K562 (cell line): ENCODE results near the gene OR11G2. TPM values are rescaled to one million over a fixed set of nuclear protein-coding genes. Genes with fewer than 3 reads are reported as not detected.
A peak's percentile ranks its signal among the peaks of the same experiment; 100 is the strongest.

Experiments
- BCL6 ChIP-seq: fragments of 250-450 bp; sonication (Bioruptor Pico); IDR thresholded peaks from 2 replicates; pipeline ENCODE4 v1.4.0; 2020
- ETS2 ChIP-seq: IDR thresholded peaks from 2 replicates; pipeline ENCODE4 v1.6.1; 2016; ENCODE audit warnings: borderline replicate concordance, missing genetic modification characterization, mild to moderate bottlenecking, moderate library complexity, missing compliant biosample characterization; ENCODE audit not compliant: poor library complexity, severe bottlenecking
- KLF1 ChIP-seq: fragments of 450-650 bp; IDR thresholded peaks from 2 replicates; pipeline ENCODE4 v1.6.1; 2016; ENCODE audit warnings: missing genetic modification characterization, missing compliant biosample characterization
- MAFF ChIP-seq: IDR thresholded peaks from 2 replicates; pipeline ENCODE4 v1.6.1; 2012; ENCODE audit warnings: low read length, improper control_type of control experiment
- PBX2 ChIP-seq, 2 experiments: IDR thresholded peaks in 1 of 2; conservative IDR thresholded peaks in 1 of 2; 2 replicates each; pipeline ENCODE4 v1.6.1; 2016; ENCODE audit warnings: low read depth in 2 of 2, mild to moderate bottlenecking in 1 of 2, missing compliant biosample characterization in 1 of 2, missing genetic modification characterization in 1 of 2, moderate library complexity in 1 of 2
- POLR2B ChIP-seq: fragments of 450-650 bp; IDR thresholded peaks from 2 replicates; pipeline ENCODE4 v1.6.1; 2018; ENCODE audit warnings: low read depth; ENCODE audit not compliant: partially characterized antibody
- SMAD4 ChIP-seq: fragments of 250-450 bp; sonication (Bioruptor Pico); conservative IDR thresholded peaks from 2 replicates; pipeline ENCODE4 v1.8.0; 2021; ENCODE audit warnings: inconsistent platforms, mild to moderate bottlenecking, moderate library complexity
- SPI1 ChIP-seq: IDR thresholded peaks from 2 replicates; pipeline ENCODE4 v1.6.1; 2011; ENCODE audit warnings: low read depth, low read length, control low read depth, borderline replicate concordance
- YBX1 ChIP-seq: fragments of 450-650 bp; IDR thresholded peaks from 2 replicates; pipeline ENCODE4 v1.7.1; 2016; ENCODE audit warnings: mild to moderate bottlenecking
- YY1 ChIP-seq, 3 experiments: IDR thresholded peaks; 2 replicates each; pipeline ENCODE4 v1.6.1; 2011; ENCODE audit warnings: low read length in 2 of 3, mild to moderate bottlenecking in 2 of 3, moderate library complexity in 2 of 3, borderline replicate concordance in 1 of 3, control low read depth in 1 of 3, low read depth in 1 of 3; ENCODE audit not compliant: insufficient read depth in 3 of 3, insufficient replicate concordance in 2 of 3, control insufficient read depth in 1 of 3, insufficient read length in 1 of 3; ENCODE audit errors: extremely low read depth in 1 of 3
- ZBTB26 ChIP-seq: fragments of 450-650 bp; formaldehyde crosslinking; IDR thresholded peaks from 2 replicates; pipeline ENCODE4 v1.4.0; 2022; ENCODE audit warnings: missing genetic modification characterization
- ZFP36 ChIP-seq: fragments of 150-350 bp; IDR thresholded peaks from 2 replicates; pipeline ENCODE4 v1.6.1; 2018; ENCODE audit warnings: low read length, low read depth; ENCODE audit not compliant: partially characterized antibody
- ZKSCAN8 ChIP-seq: fragments of 200-800 bp; sonication (Bioruptor generic); IDR thresholded peaks from 2 replicates; pipeline ENCODE4 v1.6.1; 2016; ENCODE audit warnings: missing genetic modification characterization, missing compliant biosample characterization
- ZNF280B ChIP-seq: fragments of 250-450 bp; sonication (Bioruptor Pico); IDR thresholded peaks from 2 replicates; pipeline ENCODE4 v1.5.1; 2021; ENCODE audit warnings: mild to moderate bottlenecking
- ZNF668 ChIP-seq: fragments of 250-450 bp; sonication (Bioruptor Pico); IDR thresholded peaks from 2 replicates; pipeline ENCODE4 v1.8.0; 2022; ENCODE audit warnings: mild to moderate bottlenecking, inconsistent platforms
- polyA plus RNA-seq, 8 experiments: library from polyadenylated mRNA; depleted of rRNA in 4 of 8; stranded (reverse) in 5 of 8; unstranded in 3 of 8; fragments of >200 nt; fragmentation: Nextera tagmentation in 2 of 8; fragmentation: Illumina TruSeq in 1 of 8; extraction: Ambion mirVana in 2 of 8; extraction: Trizol in 1 of 8; gene quantifications; 2 replicates each; pipeline versions ENCODE4 v1.2.1 to v1.2.3, GENCODE V29; 2011 to 2014; ENCODE audit warnings: inconsistent platforms in 1 of 8, missing spikeins in 1 of 8
- total RNA-seq, 7 experiments: library from RNA; depleted of rRNA in 6 of 7; stranded (reverse); fragments of >200 nt in 6 of 7; fragmentation: Illumina TruSeq in 2 of 7; extraction: Trizol in 2 of 7; gene quantifications; 2 replicates each; pipeline versions ENCODE4 v1.2.1 to v1.2.3, GENCODE V29; 2011 to 2021; ENCODE audit warnings: low replicate concordance in 1 of 7

The OR11G2 gene
- total and polyA plus RNA-seq, 9 of the 15 experiments (the other 6 are each of a cell fraction or from before 2014, with no cell fraction given), result not detected

- peak; percentile 79 for TF ChIP-seq PBX2 (CRISPR knock-in tag; IDR thresholded peaks at IDR 0.05; ENCODE audit: low read depth)
- TF ChIP-seq PBX2 (tag; conservative IDR thresholded peaks at IDR 0.05; ENCODE audit: low read depth), result peak; percentile 98
- TF ChIP-seq SMAD4 (CRISPR knock-in tag), result 0 out of 2 replicates have a peak, but pooled peaks have one; percentile 26
- no peak for TF ChIP-seq ZBTB26
- TF ChIP-seq MAFF, result peak; percentile 9; the same call in 1 of the 2 replicates
- 0 out of 2 replicates have a peak, but pooled peaks have one; percentile 80 for TF ChIP-seq ZKSCAN8
- TF ChIP-seq SPI1, result no peak
- no peak for TF ChIP-seq YBX1
- no peak for TF ChIP-seq YY1 (IDR thresholded peaks at IDR 0.05; ENCODE audit: borderline replicate concordance in 1 of 3, control insufficient read depth in 1 of 3, extremely low read depth in 1 of 3, insufficient read depth in 3 of 3, insufficient read length in 1 of 3, insufficient replicate concordance in 2 of 3, low read depth in 1 of 3, low read length in 2 of 3)
- no peak for TF ChIP-seq POLR2B
- TF ChIP-seq KLF1 (tag), result no peak
- TF ChIP-seq ZNF280B (CRISPR knock-in tag), result no peak
- no peak for TF ChIP-seq ZNF668 (CRISPR knock-in tag)
- no peak for TF ChIP-seq BCL6 (CRISPR knock-in tag)
- no peak for TF ChIP-seq ZFP36
- no peak for TF ChIP-seq ETS2 (tag)
Observed at GRCh38 chr14:20177433-20177974, 13.2 kb upstream of the OR11G2 start (continued).
